HPDE6-E6E7 (cell line): ENCODE data around the gene ARHGEF19.

ENCODE experiments used
- DNase-seq: peaks from one replicate; pipeline ENCODE4 v3.0.0; 2011; ENCODE audit warnings: missing footprints; ENCODE audit errors: extremely low spot score

Gene ARHGEF19

DNA sequence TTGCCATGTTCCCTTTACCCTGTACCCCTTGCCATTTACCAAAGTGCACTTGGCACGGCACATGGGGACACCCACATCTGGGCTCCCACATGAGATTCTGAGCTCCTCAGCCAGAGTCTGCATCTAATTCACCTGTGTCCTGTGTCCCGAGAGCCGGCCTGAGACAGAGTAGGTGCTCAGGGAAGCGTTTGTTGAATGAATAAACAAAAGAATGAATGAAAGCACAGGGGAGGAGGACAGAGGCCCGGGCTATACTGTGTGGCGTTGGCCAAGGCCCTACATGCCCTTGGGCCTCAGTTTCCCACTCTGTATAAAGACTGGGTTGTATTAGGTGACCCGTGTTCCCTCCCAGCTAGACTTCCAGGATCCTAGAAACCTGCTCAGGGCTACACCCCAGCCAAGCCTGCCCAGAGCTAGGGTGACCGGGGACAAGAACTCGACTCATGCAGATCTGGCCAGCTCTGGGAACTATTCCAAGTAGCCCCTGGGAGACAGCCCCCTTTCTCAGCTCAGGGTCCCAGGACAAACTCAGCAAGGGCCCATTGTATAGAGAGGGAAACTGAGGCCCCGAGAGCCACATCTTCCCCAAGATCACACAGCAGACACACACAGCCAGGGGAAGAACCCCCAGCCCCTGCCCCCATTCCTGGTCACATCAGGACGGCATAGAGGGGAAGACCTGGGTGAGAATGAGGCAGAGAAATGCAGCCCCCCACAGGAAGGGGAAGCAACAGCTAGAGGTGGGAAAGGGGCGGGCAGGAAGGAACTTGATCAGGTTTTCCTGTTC lies 62.6 kb downstream of the ARHGEF19 start:
- no peak for DNase-seq

DNA sequence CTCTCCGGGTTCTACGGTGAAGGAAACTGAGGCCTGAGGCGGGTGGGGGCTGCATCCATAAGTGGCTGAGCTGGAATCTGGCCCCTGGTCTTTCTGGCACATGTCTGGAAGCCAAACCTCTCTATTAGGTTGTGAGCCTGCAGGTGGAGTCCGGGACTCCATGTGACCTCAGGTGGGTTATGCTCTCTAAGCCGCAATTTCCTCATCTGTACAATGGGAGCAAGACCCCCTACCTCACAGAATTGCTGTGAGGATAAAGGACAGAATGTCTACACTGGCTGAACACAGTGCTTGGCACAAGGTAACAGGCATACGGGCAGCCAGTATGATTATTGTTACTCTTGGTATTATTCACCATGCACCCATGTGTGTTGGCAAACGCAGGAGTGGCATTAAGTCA lies 63.3 kb downstream of the ARHGEF19 start:
- no peak for DNase-seq

DNA sequence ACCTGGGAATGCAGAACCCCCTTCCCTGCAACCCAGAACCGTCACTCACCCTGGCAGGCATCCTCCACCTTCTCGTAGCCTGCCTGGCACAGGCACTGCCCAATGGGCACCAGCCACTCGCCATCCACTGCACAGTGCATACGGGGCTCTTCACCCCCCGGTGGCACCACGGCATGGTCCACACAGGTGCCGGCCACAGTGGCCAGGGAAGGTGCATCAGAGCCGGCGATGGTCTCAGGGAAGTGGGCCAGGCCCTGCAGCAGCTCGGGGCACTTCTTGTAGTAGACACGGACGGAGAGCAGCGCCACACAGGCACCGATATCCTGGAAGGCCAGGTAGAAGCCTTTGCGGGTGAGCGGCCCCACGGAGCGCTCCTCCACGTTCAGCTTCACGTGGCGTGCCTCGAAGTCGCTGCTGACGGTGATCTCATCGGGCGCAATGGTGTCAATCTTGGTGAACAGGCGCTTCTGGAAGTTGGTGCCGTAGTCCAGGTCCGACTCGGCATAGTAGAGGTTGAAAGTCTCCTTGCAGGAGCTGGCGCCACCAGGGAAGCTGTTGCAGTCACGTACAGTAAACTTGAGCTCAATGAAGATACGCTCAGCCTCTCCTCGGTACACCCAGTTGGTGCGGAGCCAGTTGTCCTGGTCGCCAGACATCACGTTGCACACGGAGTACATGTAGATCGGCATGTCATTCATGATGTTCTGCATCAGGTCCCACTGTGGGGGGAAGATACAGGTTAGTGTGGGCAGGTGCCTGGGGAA lies 63.9 kb downstream of the ARHGEF19 start:
- no peak for DNase-seq
